Myocyte (in vitro differentiated cells): ENCODE results near the gene SPNS1. TPM values are rescaled to one million over a fixed set of nuclear protein-coding genes. Genes with fewer than 3 reads are reported as not detected.
"Not testable (repeated sequence)": the region's sequence is repeated elsewhere in the genome, so short reads cannot be mapped to it uniquely, and the experiment has no call there.

Source experiments
- DNase-seq: peaks from one replicate; pipeline ENCODE4 v3.0.0-alpha.2; 2012; ENCODE audit warnings: low read depth
- total RNA-seq: library from RNA; depleted of rRNA; stranded (reverse); fragments of >200 nt; gene quantifications from 2 replicates; pipeline ENCODE4 v1.2.3, GENCODE V29; 2014

Gene SPNS1
- total RNA-seq, 1 donor from 2014 or later, result 37.6 TPM

DNA sequence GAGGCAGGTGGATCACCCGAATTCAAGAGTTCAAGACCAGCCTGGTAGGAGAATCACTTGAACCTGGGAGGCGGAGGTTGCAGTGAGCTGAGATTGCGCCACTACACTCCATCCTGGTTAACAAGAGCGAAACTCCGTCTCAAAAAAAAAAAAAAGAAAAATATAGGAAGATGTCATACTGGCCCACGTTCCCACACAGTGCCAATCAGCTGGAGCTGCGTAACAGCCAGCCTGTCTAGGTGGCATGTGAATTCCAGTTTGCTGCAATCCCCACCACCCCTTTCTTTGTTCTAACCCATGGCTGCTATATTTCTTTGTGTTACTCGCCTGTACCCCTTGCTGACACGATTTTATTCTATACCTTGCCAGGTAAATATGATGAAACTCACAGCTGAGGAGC, 16.4 kb upstream of the SPNS1 start:
- no peak for DNase-seq

DNA sequence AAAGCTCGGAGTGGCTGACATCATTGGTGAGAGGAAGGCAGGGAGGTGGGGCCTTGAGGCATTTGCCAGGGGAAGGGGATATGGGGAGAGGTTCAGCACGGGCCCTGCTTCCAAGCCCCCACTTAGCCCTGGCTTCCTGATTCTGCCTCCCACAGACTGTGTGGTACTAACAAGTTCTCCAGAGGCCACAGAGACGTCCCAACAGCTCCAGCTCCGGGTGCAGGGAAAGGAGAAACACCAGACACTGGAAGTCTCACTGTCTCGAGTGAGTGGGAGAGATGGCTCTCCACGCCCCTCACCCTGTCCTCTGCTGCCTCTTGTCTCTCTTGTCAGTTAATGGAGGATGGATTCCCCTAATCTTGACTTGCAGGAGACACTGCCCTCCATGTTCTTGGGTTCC, 15.7 kb upstream of the SPNS1 start:
- DNase-seq, result no peak

DNA sequence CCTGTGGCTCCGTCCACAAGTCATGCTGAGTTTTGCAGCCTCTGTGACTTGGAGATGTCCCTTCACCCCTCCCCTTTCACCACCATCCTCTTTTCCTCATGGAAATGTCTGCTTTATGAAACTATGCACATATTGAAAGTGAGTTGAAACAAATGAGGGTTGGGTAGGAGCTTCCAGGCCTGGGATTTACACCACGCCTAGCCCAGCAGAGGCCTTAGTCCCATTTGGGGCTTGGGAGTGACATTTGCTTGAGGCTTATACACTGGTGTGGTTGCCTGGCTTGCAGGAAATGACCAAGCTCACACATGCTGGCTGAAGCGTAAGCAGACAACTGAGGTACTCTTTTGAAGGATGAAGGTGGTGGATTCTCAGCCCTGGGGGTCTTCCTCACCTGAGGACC, 10.5 kb upstream of the SPNS1 start:
- no peak for DNase-seq

DNA sequence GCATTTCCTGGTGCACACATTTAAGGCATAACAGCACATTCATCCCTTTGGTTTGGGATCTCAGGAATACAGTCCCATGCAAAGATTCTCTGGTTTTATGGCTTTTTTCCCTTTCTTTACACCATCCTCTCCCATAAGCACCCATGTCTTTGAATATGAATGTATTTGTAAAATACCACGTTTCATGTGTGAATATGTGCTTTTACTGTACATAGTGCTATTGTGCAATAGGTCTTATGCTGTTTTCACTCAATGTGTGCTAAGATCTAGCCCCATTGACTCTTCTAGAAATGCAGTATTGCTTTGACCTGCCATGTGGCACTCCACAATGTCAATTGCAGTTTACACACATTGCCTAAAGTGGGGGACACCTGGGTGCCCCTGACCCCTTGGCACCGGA, 10.1 kb upstream of the SPNS1 start:
- no peak for DNase-seq

DNA sequence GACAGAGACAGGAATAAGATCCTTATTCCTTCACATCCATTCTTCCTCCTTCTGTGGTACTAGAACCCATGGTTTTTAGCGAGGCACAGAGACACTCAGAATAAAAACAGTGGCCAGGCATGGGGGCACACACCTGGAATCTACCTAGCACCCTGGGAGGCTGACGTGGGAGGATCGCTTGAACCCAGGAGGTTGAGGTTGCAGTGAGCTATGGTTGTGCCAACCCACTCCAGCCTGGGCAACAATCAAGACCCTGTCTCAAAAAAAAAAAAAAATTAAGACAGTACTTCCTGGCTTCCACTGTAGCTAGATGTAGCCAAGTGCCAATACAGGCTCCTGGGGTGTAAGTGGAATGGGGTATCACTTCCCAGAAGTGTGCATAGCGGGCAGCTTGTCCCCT, 7.4 kb upstream of the SPNS1 start:
- no peak for DNase-seq

DNA sequence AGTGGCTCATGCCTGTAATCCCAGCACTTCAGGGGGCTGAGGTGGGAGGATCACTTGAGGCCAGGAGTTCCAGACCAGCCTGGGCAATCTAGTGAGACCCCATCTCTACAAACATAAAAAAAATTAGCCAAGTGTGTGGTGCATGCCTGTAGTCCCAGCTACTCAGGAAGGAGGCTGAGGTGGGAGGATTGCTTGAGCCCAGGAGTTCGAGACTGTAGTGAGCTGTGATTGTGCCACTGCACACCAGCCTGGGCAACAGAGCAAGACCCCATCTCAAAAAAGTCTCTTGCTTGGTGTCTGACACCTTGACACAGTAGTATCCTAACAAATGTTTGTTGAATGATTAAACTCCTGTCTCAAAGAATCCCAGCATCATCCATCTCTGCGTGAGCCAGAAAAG, 4.9 kb upstream of the SPNS1 start:
- DNase-seq, result not testable (repeated sequence)

DNA sequence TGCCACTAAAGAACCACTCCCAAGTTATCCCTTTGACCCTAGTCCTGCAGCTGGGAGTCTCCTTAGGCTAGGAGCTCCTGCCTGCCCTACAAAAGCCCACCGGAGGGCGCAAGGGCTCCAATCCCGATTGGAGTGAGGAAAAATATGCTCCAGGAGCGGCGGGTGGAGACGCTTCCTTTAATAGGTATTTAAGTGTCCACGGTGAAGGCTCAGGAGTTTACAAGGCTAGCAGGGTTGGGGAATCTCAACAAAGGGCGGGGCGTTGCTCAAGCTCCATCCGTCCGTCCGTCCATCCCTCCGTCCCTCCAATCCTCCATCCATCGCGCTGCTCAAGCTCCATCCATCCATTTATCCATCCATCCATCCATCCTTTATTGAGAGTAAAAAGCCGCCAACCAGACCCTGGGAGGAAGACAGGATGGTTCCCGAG, 556 bp upstream of the SPNS1 start:
- peak; percentile 81 for DNase-seq

DNA sequence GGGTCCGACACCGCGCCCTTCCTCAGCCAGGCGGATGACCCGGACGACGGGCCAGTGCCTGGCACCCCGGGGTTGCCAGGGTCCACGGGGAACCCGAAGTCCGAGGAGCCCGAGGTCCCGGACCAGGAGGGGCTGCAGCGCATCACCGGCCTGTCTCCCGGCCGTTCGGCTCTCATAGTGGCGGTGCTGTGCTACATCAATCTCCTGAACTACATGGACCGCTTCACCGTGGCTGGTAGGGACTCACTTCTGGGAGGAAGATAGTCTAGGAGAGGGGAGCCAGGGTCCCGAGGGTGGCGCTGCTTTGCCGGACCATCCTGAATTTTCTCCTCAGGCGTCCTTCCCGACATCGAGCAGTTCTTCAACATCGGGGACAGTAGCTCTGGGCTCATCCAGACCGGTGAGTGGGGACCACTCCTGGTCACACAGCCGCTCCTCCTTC, 601 bp downstream of the SPNS1 start:
- peak; percentile 0 for DNase-seq

DNA sequence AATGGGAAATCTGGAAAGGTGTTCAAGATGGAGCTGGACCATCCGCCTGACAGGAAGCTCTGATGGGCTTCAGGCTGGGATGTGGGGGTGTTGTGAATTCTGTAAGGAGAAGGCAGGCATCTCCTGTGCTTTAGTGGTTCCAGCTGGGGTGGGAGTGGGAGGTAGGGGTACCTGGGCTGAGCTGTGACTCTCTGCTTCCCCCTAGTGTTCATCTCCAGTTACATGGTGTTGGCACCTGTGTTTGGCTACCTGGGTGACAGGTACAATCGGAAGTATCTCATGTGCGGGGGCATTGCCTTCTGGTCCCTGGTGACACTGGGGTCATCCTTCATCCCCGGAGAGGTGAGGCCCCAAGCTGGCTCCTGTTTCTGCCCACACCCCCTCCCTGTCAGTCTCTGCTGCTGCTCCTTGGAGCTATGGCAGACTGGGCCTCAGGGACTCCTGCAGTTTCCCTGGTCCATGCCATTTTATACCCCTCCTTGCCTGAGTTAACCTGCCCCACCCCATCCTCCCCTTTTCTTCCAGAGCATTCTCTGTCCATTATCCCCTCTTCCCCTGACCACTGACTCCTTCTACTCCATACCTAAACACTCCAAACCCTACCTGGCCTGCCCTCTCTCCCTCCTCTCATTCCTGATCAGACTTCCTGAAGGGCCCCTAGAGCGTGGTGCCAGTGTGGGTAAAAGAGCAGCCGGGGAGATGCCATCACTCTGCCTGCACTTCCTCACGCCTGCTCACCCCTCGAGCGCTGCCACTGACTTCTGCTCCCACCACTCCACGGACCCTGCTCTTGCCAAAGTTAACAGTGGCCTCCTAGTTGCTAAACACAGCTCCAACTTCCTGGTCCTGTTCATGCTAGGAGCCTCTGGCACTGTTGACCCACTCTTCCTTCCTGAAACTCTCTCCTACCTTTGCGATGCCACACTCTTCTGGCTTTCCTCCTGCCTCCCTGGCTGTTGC, 3.4 kb downstream of the SPNS1 start:
- no peak for DNase-seq

DNA sequence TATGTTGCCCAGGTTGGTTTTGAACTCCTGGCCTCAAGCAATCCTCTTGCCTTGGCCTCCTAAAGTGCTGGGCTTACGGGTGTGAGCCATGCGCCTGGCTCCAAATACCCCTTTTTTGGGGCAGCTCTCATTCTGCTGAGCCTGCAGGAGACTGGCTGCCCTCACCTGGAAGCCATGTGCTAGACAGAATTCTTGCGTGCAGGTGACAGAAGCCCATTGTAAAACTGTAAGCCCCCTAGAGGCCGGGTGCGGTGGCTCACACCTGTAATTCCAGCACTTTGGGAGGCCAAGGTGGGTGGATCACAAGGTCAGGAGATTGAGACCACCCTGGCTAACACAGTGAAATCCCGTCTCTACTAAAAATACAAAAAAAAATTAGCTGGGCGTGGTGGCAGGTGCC, 5.8 kb downstream of the SPNS1 start:
- not testable (repeated sequence) for DNase-seq

DNA sequence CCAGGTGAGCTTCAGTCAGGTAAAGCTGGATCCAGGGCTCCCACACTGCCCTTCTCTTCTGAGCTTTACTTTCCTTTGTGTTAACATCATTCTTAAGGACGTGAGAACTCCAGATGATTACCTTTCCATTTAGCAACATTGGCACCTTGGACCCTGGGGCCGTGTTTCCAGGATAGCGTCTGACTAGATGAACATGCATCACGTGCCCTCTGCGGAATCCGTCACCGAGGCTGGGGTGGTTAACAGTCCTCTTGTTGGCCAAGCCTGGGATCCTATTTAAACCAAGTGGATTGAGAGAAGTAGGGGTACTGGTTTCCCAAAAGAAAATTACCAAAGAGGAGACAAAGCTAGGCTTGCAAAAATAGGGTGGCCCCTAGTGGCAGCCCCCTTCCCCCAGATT, 6.4 kb downstream of the SPNS1 start:
- DNase-seq, result no peak

DNA sequence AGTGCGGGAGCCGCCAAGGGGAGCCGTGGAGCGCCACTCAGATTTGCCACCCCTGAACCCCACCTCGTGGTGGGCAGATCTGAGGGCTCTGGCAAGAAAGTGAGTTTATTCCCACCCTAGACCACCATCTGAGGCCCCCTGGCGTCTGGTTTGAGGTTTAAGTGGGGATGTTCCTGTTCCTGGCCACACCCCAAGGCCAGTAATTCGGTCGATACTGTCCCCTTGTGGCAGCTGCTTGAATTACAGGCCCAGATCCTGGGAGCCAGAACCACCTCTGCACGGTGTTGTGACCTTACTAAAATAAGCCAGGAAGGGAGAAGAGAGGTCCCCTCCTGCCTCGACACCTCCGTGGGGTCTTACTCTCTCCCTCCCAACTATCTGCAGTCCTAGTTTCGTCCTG, 6.9 kb downstream of the SPNS1 start:
- no peak for DNase-seq

DNA sequence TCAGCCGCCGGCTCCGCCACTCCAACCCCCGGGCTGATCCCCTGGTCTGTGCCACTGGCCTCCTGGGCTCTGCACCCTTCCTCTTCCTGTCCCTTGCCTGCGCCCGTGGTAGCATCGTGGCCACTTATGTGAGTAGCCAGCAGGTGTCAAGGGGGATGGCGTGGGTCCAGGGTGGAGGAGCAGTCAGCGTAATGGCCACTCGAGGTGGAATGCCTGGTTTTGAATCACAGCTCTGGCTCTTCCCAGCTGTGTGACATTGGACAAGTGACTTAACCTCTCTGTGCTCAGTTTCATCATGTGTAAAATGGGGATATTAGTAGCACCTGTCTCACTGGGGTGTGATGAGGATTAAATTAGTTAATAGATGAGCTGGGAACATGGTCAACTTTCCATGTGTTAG, 7.8 kb downstream of the SPNS1 start:
- DNase-seq, result no peak

DNA sequence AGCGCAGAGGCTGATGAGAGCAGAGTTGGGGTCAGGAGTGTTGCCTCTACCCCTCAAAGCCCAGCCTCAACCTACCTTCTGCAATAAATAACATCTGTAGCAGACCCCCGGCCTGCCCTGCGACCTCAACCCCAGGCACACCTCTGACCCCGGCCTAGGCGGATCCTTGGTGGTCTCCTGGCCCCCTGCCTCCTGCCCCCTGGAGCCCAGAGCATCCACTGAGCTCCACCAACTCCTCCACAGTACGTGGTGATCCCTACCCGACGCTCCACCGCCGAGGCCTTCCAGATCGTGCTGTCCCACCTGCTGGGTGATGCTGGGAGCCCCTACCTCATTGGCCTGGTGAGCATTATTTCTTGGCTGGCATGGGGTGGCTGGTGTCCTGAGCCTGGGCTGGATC, 8.4 kb downstream of the SPNS1 start:
- no peak for DNase-seq

DNA sequence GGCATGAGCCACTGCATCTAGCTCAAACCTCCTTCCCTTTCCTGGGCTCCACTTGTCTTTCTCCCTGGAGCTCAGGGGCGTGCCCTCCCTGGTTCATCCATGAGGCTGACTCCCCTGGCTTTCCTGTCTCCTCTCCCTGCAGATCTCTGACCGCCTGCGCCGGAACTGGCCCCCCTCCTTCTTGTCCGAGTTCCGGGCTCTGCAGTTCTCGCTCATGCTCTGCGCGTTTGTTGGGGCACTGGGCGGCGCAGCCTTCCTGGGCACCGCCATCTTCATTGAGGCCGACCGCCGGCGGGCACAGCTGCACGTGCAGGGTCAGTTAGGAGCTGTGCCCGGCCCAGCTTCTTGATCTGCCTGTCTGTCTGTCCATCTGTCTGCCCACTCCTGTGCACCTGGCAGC, 9.1 kb downstream of the SPNS1 start:
- DNase-seq, result no peak

DNA sequence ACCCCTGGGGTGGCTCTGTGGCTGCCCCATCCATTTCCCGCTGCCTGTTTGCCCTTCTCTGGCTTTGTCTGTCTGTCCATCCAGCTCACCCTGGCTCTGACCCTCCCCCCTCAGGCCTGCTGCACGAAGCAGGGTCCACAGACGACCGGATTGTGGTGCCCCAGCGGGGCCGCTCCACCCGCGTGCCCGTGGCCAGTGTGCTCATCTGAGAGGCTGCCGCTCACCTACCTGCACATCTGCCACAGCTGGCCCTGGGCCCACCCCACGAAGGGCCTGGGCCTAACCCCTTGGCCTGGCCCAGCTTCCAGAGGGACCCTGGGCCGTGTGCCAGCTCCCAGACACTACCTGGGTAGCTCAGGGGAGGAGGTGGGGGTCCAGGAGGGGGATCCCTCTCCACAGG, 9.5 kb downstream of the SPNS1 start:
- no peak for DNase-seq

DNA sequence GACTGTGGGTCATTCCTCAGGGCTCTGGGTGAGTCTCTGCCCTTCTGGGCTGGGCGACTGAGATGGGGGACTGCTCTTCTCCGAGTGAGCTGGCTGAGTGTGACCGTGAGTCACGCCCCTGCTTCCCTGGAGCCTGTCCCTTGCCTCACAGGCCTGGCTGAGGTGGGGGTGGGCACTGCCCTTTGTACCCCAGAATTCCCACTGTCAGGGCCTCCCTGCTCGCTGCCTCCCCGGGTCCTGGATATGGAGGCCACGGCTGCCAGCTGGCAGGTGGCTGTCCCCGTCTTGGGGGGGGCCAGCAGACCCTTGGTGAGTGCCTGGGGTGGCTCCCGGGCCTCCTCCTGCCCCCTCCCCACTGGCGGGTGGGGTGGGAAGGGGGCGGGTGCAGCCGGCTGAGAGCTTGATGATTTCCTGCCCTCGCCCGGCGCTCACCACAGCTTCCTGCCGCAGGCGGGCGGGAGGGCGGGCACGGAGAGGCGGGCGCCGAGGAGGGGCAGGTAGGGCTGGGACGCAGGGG, 10.1 kb downstream of the SPNS1 start, which contains the start of gene LAT:
TSS of gene LAT (plus strand) at position 434 of the 517 bp plus-strand sequence. CDS start 366 bp downstream, outside the sequence.
- DNase-seq, result no peak

DNA sequence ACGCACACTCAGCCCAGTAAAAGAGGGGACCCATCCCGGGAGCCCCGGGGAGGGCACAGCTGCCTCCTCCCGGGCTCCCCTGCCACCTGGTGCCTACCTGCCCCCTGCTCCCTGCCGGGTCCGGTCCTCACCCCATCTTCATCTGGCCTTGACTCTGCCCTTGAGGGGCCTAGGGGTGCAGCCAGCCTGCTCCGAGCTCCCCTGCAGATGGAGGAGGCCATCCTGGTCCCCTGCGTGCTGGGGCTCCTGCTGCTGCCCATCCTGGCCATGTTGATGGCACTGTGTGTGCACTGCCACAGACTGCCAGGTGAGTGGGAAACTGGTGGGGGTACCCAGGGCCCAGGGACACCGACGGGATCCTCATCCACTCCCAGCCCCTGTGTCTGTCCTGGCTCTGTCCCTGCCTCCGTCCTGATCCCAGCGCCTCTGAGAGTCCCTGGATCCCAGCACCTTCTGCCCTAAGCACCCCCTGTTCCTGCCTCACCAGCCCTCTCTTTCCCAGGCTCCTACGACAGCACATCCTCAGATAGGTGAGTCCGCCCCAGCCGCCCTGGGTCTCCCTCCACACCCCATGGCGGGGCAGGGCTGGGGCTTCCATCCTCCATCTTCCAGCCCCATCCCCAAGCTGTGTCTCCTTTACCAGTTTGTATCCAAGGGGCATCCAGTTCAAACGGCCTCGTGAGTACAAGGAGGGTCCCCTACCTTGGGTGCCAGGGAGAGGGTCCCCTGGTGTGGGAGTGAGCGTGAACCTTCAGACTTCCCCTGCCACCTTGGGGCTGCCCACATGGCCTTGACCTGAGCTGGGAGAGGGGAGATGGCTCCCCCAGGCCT, 10.8 kb downstream of the SPNS1 start:
- DNase-seq, result no peak

DNA sequence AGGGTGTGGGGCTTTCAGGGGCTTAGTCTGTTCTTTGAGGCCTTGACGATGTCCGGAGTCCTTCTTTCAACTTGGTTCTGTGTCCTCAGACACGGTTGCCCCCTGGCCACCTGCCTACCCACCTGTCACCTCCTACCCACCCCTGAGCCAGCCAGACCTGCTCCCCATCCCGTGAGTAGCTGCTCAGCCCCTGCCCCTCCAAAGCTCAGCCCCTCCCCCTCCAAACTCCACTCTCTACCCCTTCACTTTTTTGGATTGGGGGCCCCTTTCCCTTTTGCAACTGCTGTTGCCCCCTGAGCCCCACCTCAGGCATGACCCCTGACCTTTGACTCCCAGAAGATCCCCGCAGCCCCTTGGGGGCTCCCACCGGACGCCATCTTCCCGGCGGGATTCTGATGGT, 11.5 kb downstream of the SPNS1 start:
- DNase-seq, result no peak

DNA sequence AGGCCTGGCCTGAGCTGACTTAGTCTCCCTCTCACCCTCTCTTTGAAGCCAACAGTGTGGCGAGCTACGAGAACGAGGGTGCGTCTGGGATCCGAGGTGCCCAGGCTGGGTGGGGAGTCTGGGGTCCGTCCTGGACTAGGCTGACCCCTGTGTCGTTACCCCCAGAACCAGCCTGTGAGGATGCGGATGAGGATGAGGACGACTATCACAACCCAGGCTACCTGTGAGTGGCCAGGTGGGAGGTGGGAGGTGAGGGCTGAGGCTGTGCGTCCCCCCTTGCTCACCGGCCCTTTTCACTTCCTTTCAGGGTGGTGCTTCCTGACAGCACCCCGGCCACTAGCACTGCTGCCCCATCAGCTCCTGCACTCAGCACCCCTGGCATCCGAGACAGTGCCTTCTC, 11.9 kb downstream of the SPNS1 start:
- no peak for DNase-seq

DNA sequence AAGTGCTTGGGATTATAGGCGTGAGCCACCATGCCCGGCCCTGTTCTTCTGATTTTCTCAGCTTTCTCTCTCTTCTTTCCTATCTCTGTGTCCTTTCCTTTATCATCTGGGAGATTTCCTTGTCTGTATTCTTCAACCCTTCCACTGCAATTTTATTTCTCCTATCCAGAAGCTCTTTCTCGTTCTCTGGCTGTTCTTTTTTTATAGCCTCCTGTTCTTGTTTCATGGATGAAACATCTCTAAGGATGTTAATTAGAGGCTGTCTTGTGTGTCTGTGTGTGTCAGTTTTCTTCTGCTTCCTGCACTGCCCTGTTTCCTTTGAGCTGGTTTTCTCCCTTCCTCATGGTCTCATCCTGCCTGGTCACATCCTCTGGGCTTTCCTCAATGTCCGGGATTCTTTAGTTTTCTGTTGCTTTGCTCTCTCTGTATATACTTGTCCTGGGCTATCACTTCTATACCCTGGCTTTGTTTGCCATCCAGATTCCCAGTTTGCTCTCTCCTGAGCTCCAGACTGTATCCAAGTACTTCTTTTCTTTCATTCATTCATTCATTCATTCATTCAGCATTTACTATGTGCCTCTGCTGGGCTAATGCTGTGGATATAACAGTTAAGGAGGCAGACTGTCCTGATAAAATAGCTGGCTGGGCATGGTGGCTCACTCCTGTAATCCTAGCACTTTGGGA, 12.7 kb downstream of the SPNS1 start:
- no peak for DNase-seq
